H1 (cell line): Measurements from ENCODE around the gene ZFYVE21. TPM values are rescaled to one million over a fixed set of nuclear protein-coding genes. Genes with fewer than 3 reads are reported as not detected.

ENCODE experiments used
- CTCF ChIA-PET: fragments of 300-600 bp; sonication (Branson Sonifier 250); formaldehyde crosslinking; loops from one replicate; lab custom pipeline; 2021; ENCODE audit not compliant: partially characterized antibody; lab: Charles Lee
- POLR2A ChIA-PET: fragments of 300-600 bp; sonication (Branson Sonifier 250); formaldehyde crosslinking; loops from one replicate; lab custom pipeline; 2021; ENCODE audit warnings: inconsistent platforms; ENCODE audit not compliant: partially characterized antibody; lab: Charles Lee
- DNase-seq, 2 experiments: peaks; one replicate each; pipeline versions ENCODE4 v3.0.0 to v3.0.0-alpha.2; 2010 to 2022; ENCODE audit warnings: low spot score in 2 of 2, low read depth in 1 of 2, mixed read lengths in 1 of 2
- FAIRE-seq: peaks from 2 replicates; lab custom pipeline; 2011; peaks lifted over from hg19 to GRCh38; lab: Jason Lieb, UNC
- H2AFZ ChIP-seq: 2 replicates; pipeline ENCODE4 v1.8.1; 2012; ENCODE audit warnings: low read length, inconsistent platforms
- H2AK5ac ChIP-seq: 2 replicates; pipeline ENCODE4 v1.6.1; 2013; ENCODE audit warnings: low read depth, low read length
- H2BK120ac ChIP-seq: replicated peaks from 2 replicates; pipeline ENCODE3; 2013; ENCODE audit warnings: low read depth, low read length, inconsistent platforms
- H2BK12ac ChIP-seq: 2 replicates; pipeline ENCODE4 v1.6.1; 2013; ENCODE audit warnings: low read depth, low read length
- H2BK15ac ChIP-seq: 2 replicates; pipeline ENCODE4 v1.6.1; 2013; ENCODE audit warnings: low read length
- H2BK20ac ChIP-seq: 2 replicates; pipeline ENCODE4 v1.6.1; 2013; ENCODE audit warnings: low read length
- H2BK5ac ChIP-seq: 2 replicates; pipeline ENCODE4 v1.6.1; 2013; ENCODE audit warnings: low read depth, low read length
- H3K14ac ChIP-seq: 2 replicates; pipeline ENCODE4 v1.6.1; 2013; ENCODE audit warnings: inconsistent platforms; ENCODE audit not compliant: insufficient read length
- H3K18ac ChIP-seq: 2 replicates; pipeline ENCODE4 v1.6.1; 2013; ENCODE audit warnings: low read length; ENCODE audit errors: extremely low read depth
- H3K23ac ChIP-seq: 2 replicates; pipeline ENCODE4 v1.6.1; 2013; ENCODE audit warnings: inconsistent platforms; ENCODE audit not compliant: insufficient read length
- H3K23me2 ChIP-seq: 2 replicates; pipeline ENCODE4 v1.6.1; 2013; ENCODE audit warnings: low read depth, low read length
- H3K27ac ChIP-seq: 2 replicates; pipeline ENCODE4 v1.6.1; 2011; ENCODE audit warnings: low read depth, low read length, inconsistent platforms
- H3K27me3 ChIP-seq, 4 experiments: replicated peaks in 1 of 4; 1 replicate in 1 of 4; 2 replicates in 3 of 4; pipeline versions ENCODE4 v1.6.1 to v1.8.1; 2011 to 2013; ENCODE audit warnings: low read length in 3 of 4, mild to moderate bottlenecking in 3 of 4, inconsistent platforms in 2 of 4, mixed read lengths in 2 of 4, moderate library complexity in 1 of 4; ENCODE audit not compliant: control insufficient read depth in 3 of 4, insufficient read depth in 3 of 4; ENCODE audit errors: extremely low read depth in 1 of 4
- H3K36me3 ChIP-seq, 4 experiments: 2 replicates each; pipeline versions ENCODE4 v1.6.1 to v1.8.1; 2011 to 2013; ENCODE audit warnings: mild to moderate bottlenecking in 4 of 4, low read length in 3 of 4, moderate library complexity in 2 of 4, control low read depth in 1 of 4, inconsistent platforms in 1 of 4; ENCODE audit not compliant: insufficient read depth in 4 of 4, control insufficient read depth in 2 of 4
- H3K4ac ChIP-seq: replicated peaks from 2 replicates; pipeline ENCODE3; 2013; ENCODE audit warnings: low read length, low read depth, mixed read lengths, inconsistent platforms; ENCODE audit not compliant: insufficient read length
- H3K4me1 ChIP-seq, 4 experiments: replicated peaks in 1 of 4; 1 replicate in 1 of 4; 2 replicates in 3 of 4; pipeline versions ENCODE4 v1.6.1 to v1.8.1; 2011 to 2013; ENCODE audit warnings: low read length in 3 of 4, inconsistent platforms in 2 of 4, mixed read lengths in 1 of 4; ENCODE audit not compliant: insufficient read depth in 4 of 4, control insufficient read depth in 3 of 4
- H3K4me2 ChIP-seq, 2 experiments: 2 replicates each; pipeline versions ENCODE4 v1.6.1 to v1.8.1; 2011 to 2013; ENCODE audit warnings: low read depth in 2 of 2, low read length in 2 of 2, control low read depth in 1 of 2, inconsistent platforms in 1 of 2, mild to moderate bottlenecking in 1 of 2; ENCODE audit not compliant: insufficient read depth in 1 of 2
- H3K4me3 ChIP-seq, 4 experiments: fragments of 200-600, 300-600 bp in 1 of 4; sonication (generic), shearing (Covaris generic), sonication (Bioruptor Twin) in 1 of 4; 2 replicates each; pipeline versions ENCODE4 v1.5.1 to v1.8.1; 2011 to 2016; ENCODE audit warnings: low read length in 4 of 4, low read depth in 3 of 4, control low read depth in 2 of 4, inconsistent platforms in 2 of 4, mild to moderate bottlenecking in 2 of 4, mixed read lengths in 1 of 4, moderate library complexity in 1 of 4; ENCODE audit not compliant: insufficient read depth in 2 of 4; ENCODE audit errors: extremely low read depth in 1 of 4
- H3K56ac ChIP-seq: replicated peaks from 2 replicates; pipeline ENCODE3; 2013; ENCODE audit warnings: low read depth, mild to moderate bottlenecking, mixed read lengths, low read length, inconsistent platforms; ENCODE audit not compliant: insufficient read length
- H3K79me1 ChIP-seq: 2 replicates; pipeline ENCODE4 v1.6.1; 2013; ENCODE audit warnings: low read depth, low read length, control low read depth
- H3K79me2 ChIP-seq, 2 experiments: 2 replicates each; pipeline versions ENCODE4 v1.6.1 to v1.8.1; 2012 to 2013; ENCODE audit warnings: low read length in 2 of 2, mild to moderate bottlenecking in 2 of 2, inconsistent platforms in 1 of 2; ENCODE audit not compliant: insufficient read depth in 2 of 2, control insufficient read depth in 1 of 2
- H3K9ac ChIP-seq, 4 experiments: replicated peaks in 1 of 4; 1 replicate in 1 of 4; 2 replicates in 3 of 4; pipeline versions ENCODE4 v1.6.1 to v1.8.1; 2011 to 2013; ENCODE audit warnings: low read depth in 3 of 4, low read length in 3 of 4, control low read depth in 2 of 4, mild to moderate bottlenecking in 2 of 4, moderate library complexity in 2 of 4, inconsistent platforms in 1 of 4; ENCODE audit errors: extremely low read depth in 1 of 4
- H3K9me3 ChIP-seq, 2 experiments: 2 replicates each; pipeline versions ENCODE4 v1.6.1 to v1.8.1; 2012 to 2013; ENCODE audit warnings: mild to moderate bottlenecking in 2 of 2, moderate library complexity in 2 of 2, control low read depth in 1 of 2, inconsistent platforms in 1 of 2, low read depth in 1 of 2, low read length in 1 of 2, mixed read lengths in 1 of 2; ENCODE audit not compliant: insufficient read depth in 2 of 2
- H4K20me1 ChIP-seq, 2 experiments: replicated peaks in 1 of 2; 2 replicates each; pipeline versions ENCODE3 to v1.8.1; 2011 to 2013; ENCODE audit warnings: inconsistent platforms in 2 of 2, low read length in 2 of 2, mild to moderate bottlenecking in 1 of 2; ENCODE audit not compliant: insufficient read depth in 2 of 2, control insufficient read depth in 1 of 2
- H4K5ac ChIP-seq: 2 replicates; pipeline ENCODE4 v1.6.1; 2013; ENCODE audit warnings: low read length, low read depth, mixed read lengths, inconsistent platforms; ENCODE audit not compliant: insufficient read length
- H4K8ac ChIP-seq: 2 replicates; pipeline ENCODE4 v1.8.0; 2013; ENCODE audit warnings: mild to moderate bottlenecking, moderate library complexity, low read length, inconsistent platforms; ENCODE audit not compliant: insufficient read depth; ENCODE audit errors: extremely low read depth
- H4K91ac ChIP-seq: replicated peaks from 2 replicates; pipeline ENCODE3; 2013; ENCODE audit warnings: low read length, mixed read lengths, inconsistent platforms; ENCODE audit not compliant: insufficient read length
- CEBPB ChIP-seq: IDR thresholded peaks from 2 replicates; pipeline ENCODE4 v1.6.1; 2012; ENCODE audit warnings: low read depth, low read length
- FOSL1 ChIP-seq: IDR thresholded peaks from 2 replicates; pipeline ENCODE4 v1.6.1; 2011; ENCODE audit warnings: mild to moderate bottlenecking, low read depth, low read length, moderate library complexity; ENCODE audit not compliant: insufficient read depth
- NANOG ChIP-seq: IDR thresholded peaks from 2 replicates; pipeline ENCODE4 v1.6.1; 2011; ENCODE audit warnings: low read length, low read depth, mild to moderate bottlenecking, inconsistent platforms; ENCODE audit not compliant: insufficient read depth, poor library complexity, severe bottlenecking
- RAD21 ChIP-seq, 2 experiments: IDR thresholded peaks in 1 of 2; conservative IDR thresholded peaks in 1 of 2; 2 replicates each; pipeline ENCODE4 v1.6.1; 2011; ENCODE audit warnings: low read depth in 2 of 2, low read length in 2 of 2, improper control_type of control experiment in 1 of 2, inconsistent platforms in 1 of 2, mild to moderate bottlenecking in 1 of 2, moderate library complexity in 1 of 2
- SIRT6 ChIP-seq: IDR thresholded peaks from one replicate; pipeline ENCODE4 v1.7.1; 2012; ENCODE audit warnings: low read length, inconsistent platforms
- SIX5 ChIP-seq: IDR thresholded peaks from 2 replicates; pipeline ENCODE4 v1.6.1; 2011; ENCODE audit warnings: mild to moderate bottlenecking, low read depth, low read length
- WGBS, 2 experiments: shearing (Covaris generic) in 1 of 2; methylation state at CpG; one replicate each; pipeline versions ENCODE4 v1.1.6 to v1.1.7; 2013 to 2015; ENCODE audit warnings: low lambda C conversion rate in 2 of 2, mixed read lengths in 2 of 2, inconsistent platforms in 1 of 2, low coverage in 1 of 2, missing lambda C conversion rate in 1 of 2; ENCODE audit not compliant: insufficient replicate concordance in 2 of 2, insufficient coverage in 1 of 2, insufficient read length in 1 of 2; ENCODE audit errors: extremely low coverage in 1 of 2, missing lambda C conversion rate in 1 of 2; 5-methylcytosine and 5-hydroxymethylcytosine counted together
- polyA plus RNA-seq, 7 experiments: library from polyadenylated mRNA; depleted of rRNA in 3 of 7; stranded (reverse) in 5 of 7; unstranded in 2 of 7; fragments of >200 nt in 5 of 7; fragments of 200-250 nt in 2 of 7; gene quantifications; 1 replicate in 5 of 7; 2 replicates in 1 of 7; 4 replicates in 1 of 7; pipeline versions ENCODE4 v1.2.1 to v1.2.3, GENCODE V29; 2011 to 2013; ENCODE audit warnings: missing spikeins in 2 of 7, mixed read lengths in 2 of 7
- total RNA-seq: library from RNA; stranded (reverse); fragmentation: NEBNext Ultra II Directional; extraction: Animal tissue kit (Norgen Biotek cat#: 25700); gene quantifications from 2 replicates; pipeline ENCODE4 v1.2.1, GENCODE V29; 2021
- TF ChIP-seq, protein P1 (sequence below): IDR thresholded peaks from 2 replicates; pipeline ENCODE4 v1.6.1; 2012; ENCODE audit warnings: inconsistent platforms
- TF ChIP-seq, protein P2 (sequence below): IDR thresholded peaks from 2 replicates; pipeline ENCODE4 v1.6.1; 2011; ENCODE audit warnings: low read depth, mild to moderate bottlenecking, low read length; ENCODE audit not compliant: insufficient read depth
- TF ChIP-seq, protein P3 (sequence below): IDR thresholded peaks from 2 replicates; pipeline ENCODE4 v1.6.1; 2012; ENCODE audit warnings: inconsistent platforms

ZFYVE21 gene
- total and polyA plus RNA-seq, 2 of the 8 experiments (the other 6 are each of a cell fraction or from before 2014, with no cell fraction given) = 53.4 to 127 TPM

DNA sequence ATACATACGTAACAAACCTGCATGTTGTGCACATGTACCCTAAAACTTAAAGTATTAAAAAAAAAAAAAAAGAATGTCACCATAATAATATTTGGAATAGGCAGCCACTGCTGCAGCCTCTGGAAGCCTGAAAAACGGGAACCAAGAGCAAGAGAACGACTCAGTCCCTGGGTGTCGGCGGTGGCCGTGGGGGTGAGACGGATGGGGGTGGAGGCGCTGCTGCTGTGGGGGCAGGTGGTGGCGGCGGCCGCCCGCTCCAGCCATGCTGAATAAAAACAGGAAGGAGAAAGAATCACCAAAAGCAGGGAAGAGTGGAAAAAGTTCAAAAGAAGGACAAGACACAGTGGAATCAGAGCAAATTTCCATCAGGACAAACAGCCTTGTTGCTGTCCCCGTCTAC, 46.9 kb downstream of the ZFYVE21 start:
- H2BK5ac ChIP-seq = no peak overlapping the region
- no peak overlapping the region for H3K18ac ChIP-seq
- ChIA-PET CTCF (no interaction called here), POLR2A (no interaction called here)
- H3K4ac ChIP-seq = no peak overlapping the region
- H3K9ac ChIP-seq = no peak overlapping the region
- no peaks in the 10 kb centered on the region for H3K36me3 ChIP-seq
- no peak overlapping the region for H4K91ac ChIP-seq
- no peak overlapping the region for H4K8ac ChIP-seq
- no peak overlapping the region for H2BK12ac ChIP-seq
- H2AK5ac ChIP-seq = no peak overlapping the region
- H2BK20ac ChIP-seq = no peak overlapping the region
- TF ChIP-seq NANOG (no peak), CEBPB (no peak), SIRT6 (no peak), FOSL1 (no peak), RAD21 (IDR thresholded peaks at IDR 0.05 in 1 of 2, conservative IDR thresholded peaks at IDR 0.05 in 1 of 2; ENCODE audit: low read depth in 2 of 2, low read length in 2 of 2) (no peak), SIX5 (no peak)
- TF ChIP-seq, protein P1, sequence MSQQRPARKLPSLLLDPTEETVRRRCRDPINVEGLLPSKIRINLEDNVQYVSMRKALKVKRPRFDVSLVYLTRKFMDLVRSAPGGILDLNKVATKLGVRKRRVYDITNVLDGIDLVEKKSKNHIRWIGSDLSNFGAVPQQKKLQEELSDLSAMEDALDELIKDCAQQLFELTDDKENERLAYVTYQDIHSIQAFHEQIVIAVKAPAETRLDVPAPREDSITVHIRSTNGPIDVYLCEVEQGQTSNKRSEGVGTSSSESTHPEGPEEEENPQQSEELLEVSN = no peak
- TF ChIP-seq, protein P2, sequence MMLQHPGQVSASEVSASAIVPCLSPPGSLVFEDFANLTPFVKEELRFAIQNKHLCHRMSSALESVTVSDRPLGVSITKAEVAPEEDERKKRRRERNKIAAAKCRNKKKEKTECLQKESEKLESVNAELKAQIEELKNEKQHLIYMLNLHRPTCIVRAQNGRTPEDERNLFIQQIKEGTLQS = no peak
- TF ChIP-seq, protein P3, sequence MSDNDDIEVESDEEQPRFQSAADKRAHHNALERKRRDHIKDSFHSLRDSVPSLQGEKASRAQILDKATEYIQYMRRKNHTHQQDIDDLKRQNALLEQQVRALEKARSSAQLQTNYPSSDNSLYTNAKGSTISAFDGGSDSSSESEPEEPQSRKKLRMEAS = no peak
- TF ChIP-seq, all 59 proteins: peak for 0
- Histone ChIP-seq H3K23ac (no peak overlapping the region), H4K20me1 (no peaks in the 10 kb centered on the region), H3K79me1 (no peaks in the 10 kb centered on the region), H4K5ac (no peak overlapping the region), H3K27me3 (no peaks in the 10 kb centered on the region), H3K9me3 (no peaks in the 10 kb centered on the region), H3K4me3 (no peak overlapping the region), H3K14ac (no peak overlapping the region), H2AFZ (no peak overlapping the region), H3K4me1 (0 out of 7 replicates have a peak, but pooled peaks cover 0 to 4% (median under 1%) of the 10 kb centered on the region in 4 experiments), H3K27ac (no peak overlapping the region), H2BK120ac (no peak overlapping the region), H3K23me2 (no peaks in the 10 kb centered on the region), H2BK15ac (no peak overlapping the region), H3K79me2 (no peaks in the 10 kb centered on the region), H3K56ac (no peak overlapping the region), H3K4me2 (no peak overlapping the region)
- FAIRE-seq = no peak
- 84% methylated on average over 9 of the region's 13 CpGs; no CpG with 5 or more reads in 1 of the 2 experiments for WGBS, 2 experiments
- no peak for DNase-seq
